HL-60 (cell line): ENCODE measurements around the gene ASIC3.

Source experiments
- DNase-seq, 2 experiments: peaks; one replicate each; pipeline ENCODE4 v3.0.0-alpha.2; 2010 to 2020; ENCODE audit warnings: low read depth in 1 of 2, low spot score in 1 of 2
- H3K27ac ChIP-seq: fragments of 250-450 bp; sonication (Bioruptor Pico); replicated peaks from 2 replicates; pipeline ENCODE4 v1.5.1; 2020; ENCODE audit warnings: mild to moderate bottlenecking, moderate library complexity
- H3K27me3 ChIP-seq: fragments of 250-450 bp; sonication (Bioruptor Pico); 2 replicates; pipeline ENCODE4 v1.5.1; 2021; ENCODE audit warnings: mild to moderate bottlenecking, moderate library complexity; ENCODE audit not compliant: insufficient read depth, poor library complexity, severe bottlenecking
- H3K4me3 ChIP-seq: replicated peaks from 2 replicates; pipeline ENCODE4 v1.5.1; 2011; ENCODE audit warnings: mild to moderate bottlenecking, control low read depth, low read length; ENCODE audit not compliant: insufficient read depth
- GABPA ChIP-seq: IDR thresholded peaks from 2 replicates; pipeline ENCODE4 v1.6.1; 2012; ENCODE audit warnings: low read depth
- POLR2AphosphoS5 ChIP-seq: IDR thresholded peaks from 2 replicates; pipeline ENCODE4 v1.6.1; 2012; ENCODE audit warnings: low read depth
- REST ChIP-seq: IDR thresholded peaks from 2 replicates; pipeline ENCODE4 v1.6.1; 2012; ENCODE audit warnings: low read depth; ENCODE audit not compliant: insufficient replicate concordance
- SPI1 ChIP-seq: IDR thresholded peaks from 2 replicates; pipeline ENCODE4 v1.6.1; 2012; ENCODE audit warnings: low read depth, mild to moderate bottlenecking, borderline replicate concordance
- TF ChIP-seq, protein P1 (sequence below): IDR thresholded peaks from one replicate; pipeline ENCODE4 v1.5.1; 2011; ENCODE audit warnings: low read length, control low read depth, inconsistent platforms; ENCODE audit not compliant: insufficient read depth

Gene ASIC3

GRCh38 chr7:151089893-151090730 is 41.8 kb downstream of the ASIC3 start:
- no peak overlapping the region for H3K27ac ChIP-seq
- H3K4me3 ChIP-seq: no peak overlapping the region
- TF ChIP-seq SPI1 (no peak), REST (no peak), GABPA (no peak), POLR2AphosphoS5 (no peak)
- no peak for DNase-seq
- H3K27me3 ChIP-seq: no peaks in the 10 kb centered on the region

DNA sequence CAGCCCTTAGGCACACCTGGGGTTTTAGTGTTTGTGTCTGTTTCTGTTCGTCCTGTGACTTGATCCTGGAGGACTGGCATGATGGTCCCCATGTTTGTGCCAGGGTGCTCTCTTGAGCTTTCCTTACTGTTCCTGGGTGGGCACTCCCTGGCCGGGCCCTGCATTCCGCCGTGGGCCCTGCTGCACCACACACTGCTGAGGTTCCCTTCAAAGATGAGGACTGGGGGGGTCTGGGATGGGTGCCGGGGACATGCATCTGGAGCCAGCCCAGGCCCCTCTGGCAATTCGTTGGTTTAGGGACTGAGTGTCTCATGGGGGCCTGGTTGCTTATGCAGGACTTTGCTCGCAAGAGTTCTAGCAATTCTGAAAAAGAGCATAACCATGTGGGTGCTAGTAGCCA is 42.7 kb downstream of the ASIC3 start:
- no peak overlapping the region for H3K4me3 ChIP-seq
- no peaks in the 10 kb centered on the region for H3K27me3 ChIP-seq
- TF ChIP-seq GABPA: no peak
- TF ChIP-seq SPI1: no peak
- TF ChIP-seq REST: no peak
- TF ChIP-seq, protein P1, sequence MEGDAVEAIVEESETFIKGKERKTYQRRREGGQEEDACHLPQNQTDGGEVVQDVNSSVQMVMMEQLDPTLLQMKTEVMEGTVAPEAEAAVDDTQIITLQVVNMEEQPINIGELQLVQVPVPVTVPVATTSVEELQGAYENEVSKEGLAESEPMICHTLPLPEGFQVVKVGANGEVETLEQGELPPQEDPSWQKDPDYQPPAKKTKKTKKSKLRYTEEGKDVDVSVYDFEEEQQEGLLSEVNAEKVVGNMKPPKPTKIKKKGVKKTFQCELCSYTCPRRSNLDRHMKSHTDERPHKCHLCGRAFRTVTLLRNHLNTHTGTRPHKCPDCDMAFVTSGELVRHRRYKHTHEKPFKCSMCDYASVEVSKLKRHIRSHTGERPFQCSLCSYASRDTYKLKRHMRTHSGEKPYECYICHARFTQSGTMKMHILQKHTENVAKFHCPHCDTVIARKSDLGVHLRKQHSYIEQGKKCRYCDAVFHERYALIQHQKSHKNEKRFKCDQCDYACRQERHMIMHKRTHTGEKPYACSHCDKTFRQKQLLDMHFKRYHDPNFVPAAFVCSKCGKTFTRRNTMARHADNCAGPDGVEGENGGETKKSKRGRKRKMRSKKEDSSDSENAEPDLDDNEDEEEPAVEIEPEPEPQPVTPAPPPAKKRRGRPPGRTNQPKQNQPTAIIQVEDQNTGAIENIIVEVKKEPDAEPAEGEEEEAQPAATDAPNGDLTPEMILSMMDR: no peak
- no peak for TF ChIP-seq POLR2AphosphoS5
- H3K27ac ChIP-seq: no peak overlapping the region
- no peak for DNase-seq

DNA sequence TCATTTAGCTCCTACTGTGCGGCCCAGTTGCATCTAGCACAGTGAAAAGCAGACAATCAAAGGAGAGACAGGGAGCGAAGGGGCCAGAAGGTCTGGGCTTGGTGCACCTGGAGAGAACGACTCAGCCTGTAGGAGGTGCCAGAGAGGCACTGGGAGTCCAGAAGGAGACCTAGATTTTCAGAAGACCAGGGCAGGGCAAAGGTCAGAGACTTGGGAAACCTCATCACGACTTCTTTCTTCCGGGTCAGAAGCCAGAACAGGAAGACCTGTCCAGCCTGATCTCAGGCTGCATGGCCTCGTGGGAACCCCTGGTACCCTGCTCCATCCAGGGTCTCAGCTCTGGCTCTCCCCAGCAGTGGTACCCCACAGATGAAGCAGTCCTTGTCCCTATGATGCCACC is 43.1 kb downstream of the ASIC3 start:
- Histone ChIP-seq H3K27ac (no peak overlapping the region), H3K27me3 (no peaks in the 10 kb centered on the region), H3K4me3 (no peak overlapping the region)
- TF ChIP-seq, protein P1: peak; percentile 46
- TF ChIP-seq GABPA: no peak
- DNase-seq: peak in 1 of 2 experiments; percentile 39

DNA sequence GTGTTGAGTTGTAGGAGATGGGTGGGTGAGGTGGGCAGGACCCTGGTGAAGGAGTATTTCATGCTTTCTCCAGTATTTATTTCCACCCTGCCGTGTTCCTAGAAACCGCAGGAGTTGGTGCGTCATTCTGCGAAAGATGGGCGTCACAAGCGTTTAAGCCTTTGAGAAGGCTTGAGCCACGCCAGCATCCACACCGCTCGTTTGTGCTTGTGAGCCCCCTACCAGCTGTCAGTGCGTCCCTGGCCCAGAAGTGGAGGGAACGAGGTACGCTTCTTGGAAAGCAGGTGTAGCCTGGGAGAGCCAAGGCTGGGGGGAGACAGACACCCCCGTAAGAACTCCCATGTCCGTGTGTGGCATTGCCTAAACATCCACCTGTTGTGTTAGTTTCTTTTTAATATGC is 43.7 kb downstream of the ASIC3 start:
- TF ChIP-seq POLR2AphosphoS5: no peak
- no peak for TF ChIP-seq REST
- TF ChIP-seq, protein P1: no peak

More for the DNA sequence above, 43.7 kb downstream of the ASIC3 start:
- no peak overlapping the region for H3K4me3 ChIP-seq
- no peak for DNase-seq
- no peak overlapping the region for H3K27ac ChIP-seq
- H3K27me3 ChIP-seq: no peaks in the 10 kb centered on the region
